ENCODE measurements around the gene UNK.

GRCh38 chr17:75830164-75831031, 45.8 kb downstream of the UNK start:
- TF ChIP-seq CTCF (IDR thresholded peaks at IDR 0.05 in 2 of 3, conservative IDR thresholded peaks at IDR 0.05 in 1 of 3; ENCODE audit: insufficient read depth in 2 of 3, low read depth in 1 of 3, low read length in 3 of 3) = peak; percentile 55 to 72 (median 59)
- TF ChIP-seq, protein P1, sequence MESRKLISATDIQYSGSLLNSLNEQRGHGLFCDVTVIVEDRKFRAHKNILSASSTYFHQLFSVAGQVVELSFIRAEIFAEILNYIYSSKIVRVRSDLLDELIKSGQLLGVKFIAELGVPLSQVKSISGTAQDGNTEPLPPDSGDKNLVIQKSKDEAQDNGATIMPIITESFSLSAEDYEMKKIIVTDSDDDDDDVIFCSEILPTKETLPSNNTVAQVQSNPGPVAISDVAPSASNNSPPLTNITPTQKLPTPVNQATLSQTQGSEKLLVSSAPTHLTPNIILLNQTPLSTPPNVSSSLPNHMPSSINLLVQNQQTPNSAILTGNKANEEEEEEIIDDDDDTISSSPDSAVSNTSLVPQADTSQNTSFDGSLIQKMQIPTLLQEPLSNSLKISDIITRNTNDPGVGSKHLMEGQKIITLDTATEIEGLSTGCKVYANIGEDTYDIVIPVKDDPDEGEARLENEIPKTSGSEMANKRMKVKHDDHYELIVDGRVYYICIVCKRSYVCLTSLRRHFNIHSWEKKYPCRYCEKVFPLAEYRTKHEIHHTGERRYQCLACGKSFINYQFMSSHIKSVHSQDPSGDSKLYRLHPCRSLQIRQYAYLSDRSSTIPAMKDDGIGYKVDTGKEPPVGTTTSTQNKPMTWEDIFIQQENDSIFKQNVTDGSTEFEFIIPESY (CRISPR knock-in tag; IDR thresholded peaks at IDR 0.05) = peak; percentile 64
